SK-N-SH (cell line): ENCODE data around the gene GNG4.

ENCODE experiments used
- CHD2 ChIP-seq: fragments of 150-350 bp; IDR thresholded peaks from 2 replicates; pipeline ENCODE4 v1.6.1; 2018; ENCODE audit warnings: low read length; ENCODE audit not compliant: partially characterized antibody
- CTCF ChIP-seq: fragments of 200-600 bp; sonication (generic); IDR thresholded peaks from 2 replicates; pipeline ENCODE4 v1.6.1; 2017; ENCODE audit warnings: antibody characterized with exemption, mild to moderate bottlenecking, moderate library complexity
- EP300 ChIP-seq, 2 experiments: IDR thresholded peaks; 2 replicates each; pipeline versions ENCODE4 v1.4.0 to v1.6.1; 2012; ENCODE audit warnings: borderline replicate concordance in 1 of 2, low read depth in 1 of 2, low read length in 1 of 2
- GABPA ChIP-seq: IDR thresholded peaks from 2 replicates; pipeline ENCODE4 v1.4.0; 2012; ENCODE audit warnings: low read depth, mild to moderate bottlenecking
- JUND ChIP-seq: IDR thresholded peaks from 2 replicates; pipeline ENCODE4 v1.4.0; 2012
- MXI1 ChIP-seq: IDR thresholded peaks from 2 replicates; pipeline ENCODE4 v1.6.1; 2012; ENCODE audit warnings: mild to moderate bottlenecking, low read depth, low read length, improper control_type of control experiment
- POLR2AphosphoS5 ChIP-seq: IDR thresholded peaks from 2 replicates; pipeline ENCODE4 v1.6.1; 2012; ENCODE audit warnings: low read depth, low read length
- RCOR1 ChIP-seq: fragments of 150-350 bp; IDR thresholded peaks from 2 replicates; pipeline ENCODE4 v1.6.1; 2017; ENCODE audit warnings: antibody characterized with exemption, low read length
- SMC3 ChIP-seq: IDR thresholded peaks from 2 replicates; pipeline ENCODE4 v1.6.1; 2012; ENCODE audit warnings: low read depth, low read length, improper control_type of control experiment
- TF ChIP-seq, protein P1 (sequence below): fragments of 150-350 bp; IDR thresholded peaks from 2 replicates; pipeline ENCODE4 v1.6.1; 2017; ENCODE audit warnings: antibody characterized with exemption, low read length, low read depth, borderline replicate concordance
- TF ChIP-seq, protein P2 (sequence below): IDR thresholded peaks from 2 replicates; pipeline ENCODE4 v1.6.1; 2012; ENCODE audit warnings: mild to moderate bottlenecking, low read depth, low read length, moderate library complexity
- TF ChIP-seq, protein P3 (sequence below): IDR thresholded peaks from 2 replicates; pipeline ENCODE4 v1.4.0; 2012; ENCODE audit warnings: low read depth

DNA sequence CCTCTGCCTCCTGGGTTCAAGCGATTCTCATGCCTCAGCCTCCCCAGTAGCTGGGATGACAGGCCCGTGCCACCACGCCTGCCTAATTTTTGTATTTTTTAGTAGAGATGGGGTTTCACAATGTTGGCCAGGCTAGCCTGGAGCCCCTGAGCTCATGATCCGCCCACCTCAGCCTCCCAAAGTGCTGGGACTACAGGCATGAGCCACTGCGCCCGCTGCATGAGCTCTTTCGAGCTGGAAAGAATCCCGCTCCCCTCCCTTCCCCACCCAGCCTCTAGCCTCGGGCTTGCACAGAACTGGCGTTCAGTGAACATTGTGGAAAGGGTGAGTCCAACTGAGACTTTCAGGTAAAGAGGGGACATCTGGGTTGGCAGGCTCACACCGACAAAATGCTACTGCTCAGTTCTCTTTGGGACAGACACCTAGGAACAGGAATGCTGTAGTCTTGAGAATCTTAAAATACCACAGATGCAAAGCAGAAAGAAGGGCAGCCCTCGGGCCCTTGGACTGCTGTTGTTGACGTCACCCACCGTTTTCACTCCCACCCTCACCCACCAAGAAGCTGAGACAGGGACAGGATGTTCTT lies 9.7 kb upstream of the GNG4 start:
- TF ChIP-seq, protein P1, sequence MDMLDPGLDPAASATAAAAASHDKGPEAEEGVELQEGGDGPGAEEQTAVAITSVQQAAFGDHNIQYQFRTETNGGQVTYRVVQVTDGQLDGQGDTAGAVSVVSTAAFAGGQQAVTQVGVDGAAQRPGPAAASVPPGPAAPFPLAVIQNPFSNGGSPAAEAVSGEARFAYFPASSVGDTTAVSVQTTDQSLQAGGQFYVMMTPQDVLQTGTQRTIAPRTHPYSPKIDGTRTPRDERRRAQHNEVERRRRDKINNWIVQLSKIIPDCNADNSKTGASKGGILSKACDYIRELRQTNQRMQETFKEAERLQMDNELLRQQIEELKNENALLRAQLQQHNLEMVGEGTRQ: no peak
- TF ChIP-seq EP300 (IDR thresholded peaks at IDR 0.05; ENCODE audit: borderline replicate concordance in 1 of 2, low read depth in 1 of 2, low read length in 1 of 2): no peak
- TF ChIP-seq, protein P2, sequence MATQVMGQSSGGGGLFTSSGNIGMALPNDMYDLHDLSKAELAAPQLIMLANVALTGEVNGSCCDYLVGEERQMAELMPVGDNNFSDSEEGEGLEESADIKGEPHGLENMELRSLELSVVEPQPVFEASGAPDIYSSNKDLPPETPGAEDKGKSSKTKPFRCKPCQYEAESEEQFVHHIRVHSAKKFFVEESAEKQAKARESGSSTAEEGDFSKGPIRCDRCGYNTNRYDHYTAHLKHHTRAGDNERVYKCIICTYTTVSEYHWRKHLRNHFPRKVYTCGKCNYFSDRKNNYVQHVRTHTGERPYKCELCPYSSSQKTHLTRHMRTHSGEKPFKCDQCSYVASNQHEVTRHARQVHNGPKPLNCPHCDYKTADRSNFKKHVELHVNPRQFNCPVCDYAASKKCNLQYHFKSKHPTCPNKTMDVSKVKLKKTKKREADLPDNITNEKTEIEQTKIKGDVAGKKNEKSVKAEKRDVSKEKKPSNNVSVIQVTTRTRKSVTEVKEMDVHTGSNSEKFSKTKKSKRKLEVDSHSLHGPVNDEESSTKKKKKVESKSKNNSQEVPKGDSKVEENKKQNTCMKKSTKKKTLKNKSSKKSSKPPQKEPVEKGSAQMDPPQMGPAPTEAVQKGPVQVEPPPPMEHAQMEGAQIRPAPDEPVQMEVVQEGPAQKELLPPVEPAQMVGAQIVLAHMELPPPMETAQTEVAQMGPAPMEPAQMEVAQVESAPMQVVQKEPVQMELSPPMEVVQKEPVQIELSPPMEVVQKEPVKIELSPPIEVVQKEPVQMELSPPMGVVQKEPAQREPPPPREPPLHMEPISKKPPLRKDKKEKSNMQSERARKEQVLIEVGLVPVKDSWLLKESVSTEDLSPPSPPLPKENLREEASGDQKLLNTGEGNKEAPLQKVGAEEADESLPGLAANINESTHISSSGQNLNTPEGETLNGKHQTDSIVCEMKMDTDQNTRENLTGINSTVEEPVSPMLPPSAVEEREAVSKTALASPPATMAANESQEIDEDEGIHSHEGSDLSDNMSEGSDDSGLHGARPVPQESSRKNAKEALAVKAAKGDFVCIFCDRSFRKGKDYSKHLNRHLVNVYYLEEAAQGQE: no peak
- TF ChIP-seq CHD2: no peak
- no peak for TF ChIP-seq POLR2AphosphoS5
- TF ChIP-seq CTCF: no peak
- no peak for TF ChIP-seq MXI1
- TF ChIP-seq JUND: no peak
- TF ChIP-seq SMC3: no peak
- no peak for TF ChIP-seq RCOR1
- TF ChIP-seq GABPA: no peak
- TF ChIP-seq, protein P3, sequence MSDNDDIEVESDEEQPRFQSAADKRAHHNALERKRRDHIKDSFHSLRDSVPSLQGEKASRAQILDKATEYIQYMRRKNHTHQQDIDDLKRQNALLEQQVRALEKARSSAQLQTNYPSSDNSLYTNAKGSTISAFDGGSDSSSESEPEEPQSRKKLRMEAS: no peak
